ENCODE data around the gene TCERG1. TPM values are rescaled to one million over a fixed set of nuclear protein-coding genes. Genes with fewer than 3 reads are reported as not detected.

Gene TCERG1
- polyA plus RNA-seq, 3 donors, result 11.6 to 37.3 (median 18.0) TPM

- Mint-ChIP-seq H3K4me3 (no peak within 1 kb of the TSS), H3K27ac (peak within 1 kb of the TSS in 1 of 7 donors; percentile 40), H3K36me3 (peaks cover 13 to 16% of the 10 kb centered on the region in 2 donors), H3K27me3 (ENCODE audit: low read depth in 3 of 3) (no peaks in the 10 kb centered on the region), H3K9me3 (no peaks in the 10 kb centered on the region), H3K4me1 (peaks cover 4% of the 10 kb centered on the region)
- intact Hi-C loops (cut with micrococcal nuclease), result no loop called here
- no peaks in the 10 kb centered on the region for H3K9me3 ChIP-seq (replicated peaks in 1 of 2; ENCODE audit: control insufficient read depth in 1 of 2, insufficient read depth in 1 of 2, low read length in 2 of 2)
- no peak for TF ChIP-seq CTCF (IDR thresholded peaks at IDR 0.05)
- no peak for DNase-seq
- H3K79me2 ChIP-seq (ENCODE audit: insufficient read depth, low read length), result no peaks in the 10 kb centered on the region
- 17% methylated on average over 1 of the region's 3 CpGs for WGBS (ENCODE audit: insufficient coverage)
- no peak within 1 kb of the TSS for H3K4me2 ChIP-seq (replicated peaks; ENCODE audit: extremely low read depth, low read length, poor library complexity, severe bottlenecking)
- H3K4me3 ChIP-seq (replicated peaks in 1 of 3; ENCODE audit: low read depth in 2 of 3, low read length in 3 of 3), result no peak within 1 kb of the TSS
- peaks cover 13 to 21% of the 10 kb centered on the region in 2 donors for H3K36me3 ChIP-seq (replicated peaks in 1 of 2; ENCODE audit: control insufficient read depth in 1 of 2, insufficient read depth in 2 of 2, low read length in 2 of 2)
- no peaks in the 10 kb centered on the region for H4K20me1 ChIP-seq (ENCODE audit: insufficient read depth, low read length)
- no peak within 1 kb of the TSS for H3K27ac ChIP-seq (ENCODE audit: low read depth in 1 of 2, low read length in 2 of 2)
- H3K27me3 ChIP-seq (ENCODE audit: control insufficient read depth in 2 of 2, insufficient read depth in 2 of 2, low read length in 2 of 2), result no peaks in the 10 kb centered on the region
- H3K9ac ChIP-seq (ENCODE audit: insufficient read depth, low read length, poor library complexity, severe bottlenecking), result no peak within 1 kb of the TSS
- no peak within 1 kb of the TSS for H2AFZ ChIP-seq (ENCODE audit: insufficient read depth, low read depth, low read length, poor library complexity, severe bottlenecking)
- no peaks in the 10 kb centered on the region for H3K4me1 ChIP-seq (ENCODE audit: control insufficient read depth in 1 of 2, insufficient read depth in 2 of 2, low read length in 2 of 2)
These were observed 69.0 kb downstream of the TCERG1 start, which contains the start of gene GPR151 for GRCh38 chr5:146516151-146516475. Gene GPR151 (minus strand): TSS chr5:146516190. CDS start chr5:146516113, 77 bp downstream.

- DNase-seq, result no peak
- Histone ChIP-seq H3K4me2 (replicated peaks; ENCODE audit: extremely low read depth, low read length, poor library complexity, severe bottlenecking) (no peak overlapping the region), H3K27me3 (ENCODE audit: control insufficient read depth in 2 of 2, insufficient read depth in 2 of 2, low read length in 2 of 2) (no peaks in the 10 kb centered on the region), H3K4me1 (ENCODE audit: control insufficient read depth in 1 of 2, insufficient read depth in 2 of 2, low read length in 2 of 2) (no peaks in the 10 kb centered on the region), H2AFZ (ENCODE audit: insufficient read depth, low read depth, low read length, poor library complexity, severe bottlenecking) (no peak overlapping the region), H3K9ac (ENCODE audit: insufficient read depth, low read length, poor library complexity, severe bottlenecking) (no peak overlapping the region), H3K36me3 (replicated peaks in 1 of 2; ENCODE audit: control insufficient read depth in 1 of 2, insufficient read depth in 2 of 2, low read length in 2 of 2) (no peaks in the 10 kb centered on the region), H3K4me3 (replicated peaks in 1 of 3; ENCODE audit: low read depth in 2 of 3, low read length in 3 of 3) (no peak overlapping the region), H4K20me1 (ENCODE audit: insufficient read depth, low read length) (no peaks in the 10 kb centered on the region), H3K79me2 (ENCODE audit: insufficient read depth, low read length) (no peaks in the 10 kb centered on the region), H3K27ac (ENCODE audit: low read depth in 1 of 2, low read length in 2 of 2) (no peak overlapping the region), H3K9me3 (replicated peaks in 1 of 2; ENCODE audit: control insufficient read depth in 1 of 2, insufficient read depth in 1 of 2, low read length in 2 of 2) (no peaks in the 10 kb centered on the region)
- intact Hi-C loops (cut with micrococcal nuclease), result no loop called here
- Mint-ChIP-seq H3K27me3 (ENCODE audit: low read depth in 3 of 3) (peaks cover 0 to 2% (median 0%) of the 10 kb centered on the region in 3 donors), H3K4me3 (no peak overlapping the region), H3K9me3 (no peaks in the 10 kb centered on the region), H3K27ac (no peak overlapping the region), H3K36me3 (no peaks in the 10 kb centered on the region), H3K4me1 (peaks cover 4% of the 10 kb centered on the region)
- WGBS (ENCODE audit: insufficient coverage), result no CpG with 5 or more reads among the region's 2 CpGs
- no peak for TF ChIP-seq CTCF (IDR thresholded peaks at IDR 0.05)
These were observed 72.4 kb downstream of the TCERG1 start for GRCh38 chr5:146519554-146519953.

All from CD14-positive monocyte (primary cell).